Mesothelial cell of epicardium (in vitro differentiated cells): ENCODE data around the gene MAPK11. TPM values are rescaled to one million over a fixed set of nuclear protein-coding genes. Genes with fewer than 3 reads are reported as not detected.
A peak's percentile ranks its signal among the peaks of the same experiment; 100 is the strongest.

Source experiments
- DNase-seq, 2 experiments: peaks; one replicate each; pipeline ENCODE4 v3.0.0; 2021; ENCODE audit warnings: low spot score in 2 of 2; ENCODE audit not compliant: unreplicated experiment in 2 of 2
- H3K27ac Mint-ChIP-seq: 2 replicates; pipeline ENCODE4 v1.8.0; 2021; ENCODE audit warnings: mixed read lengths
- H3K27me3 Mint-ChIP-seq: 2 replicates; pipeline ENCODE4 v1.8.0; 2021; ENCODE audit warnings: low read depth, mixed read lengths
- H3K36me3 Mint-ChIP-seq: 2 replicates; pipeline ENCODE4 v1.8.0; 2021; ENCODE audit warnings: mixed read lengths
- H3K4me1 Mint-ChIP-seq: 2 replicates; pipeline ENCODE4 v1.8.0; 2021; ENCODE audit warnings: mixed read lengths
- H3K4me3 Mint-ChIP-seq: 2 replicates; pipeline ENCODE4 v1.8.0; 2021; ENCODE audit warnings: mild to moderate bottlenecking, moderate library complexity, mixed read lengths
- H3K9me3 Mint-ChIP-seq: 2 replicates; pipeline ENCODE4 v1.8.0; 2021; ENCODE audit warnings: mixed read lengths
- total RNA-seq: library from RNA; stranded (reverse); gene quantifications from 3 replicates; pipeline ENCODE4 v1.2.1, GENCODE V29; 2021
- TF ChIP-seq, protein P1 (sequence below): fragments of 200-600 bp; sonication (generic); IDR thresholded peaks from one replicate; pipeline ENCODE4 v1.5.0; 2021; ENCODE audit warnings: antibody characterized with exemption; ENCODE audit not compliant: unreplicated experiment

Gene MAPK11
- total RNA-seq, 1 donor from 2014 or later = 8.3 TPM

GRCh38 chr22:50262460-50262911 lies 7.7 kb downstream of the MAPK11 start:
- Mint-ChIP-seq H3K4me1 (peaks cover 8% of the 10 kb centered on the region), H3K9me3 (no peaks in the 10 kb centered on the region), H3K36me3 (no peaks in the 10 kb centered on the region), H3K27me3 (peaks cover 12% of the 10 kb centered on the region), H3K27ac (peak overlapping the region; percentile 39), H3K4me3 (peak overlapping the region; percentile 69)
- TF ChIP-seq, protein P1, sequence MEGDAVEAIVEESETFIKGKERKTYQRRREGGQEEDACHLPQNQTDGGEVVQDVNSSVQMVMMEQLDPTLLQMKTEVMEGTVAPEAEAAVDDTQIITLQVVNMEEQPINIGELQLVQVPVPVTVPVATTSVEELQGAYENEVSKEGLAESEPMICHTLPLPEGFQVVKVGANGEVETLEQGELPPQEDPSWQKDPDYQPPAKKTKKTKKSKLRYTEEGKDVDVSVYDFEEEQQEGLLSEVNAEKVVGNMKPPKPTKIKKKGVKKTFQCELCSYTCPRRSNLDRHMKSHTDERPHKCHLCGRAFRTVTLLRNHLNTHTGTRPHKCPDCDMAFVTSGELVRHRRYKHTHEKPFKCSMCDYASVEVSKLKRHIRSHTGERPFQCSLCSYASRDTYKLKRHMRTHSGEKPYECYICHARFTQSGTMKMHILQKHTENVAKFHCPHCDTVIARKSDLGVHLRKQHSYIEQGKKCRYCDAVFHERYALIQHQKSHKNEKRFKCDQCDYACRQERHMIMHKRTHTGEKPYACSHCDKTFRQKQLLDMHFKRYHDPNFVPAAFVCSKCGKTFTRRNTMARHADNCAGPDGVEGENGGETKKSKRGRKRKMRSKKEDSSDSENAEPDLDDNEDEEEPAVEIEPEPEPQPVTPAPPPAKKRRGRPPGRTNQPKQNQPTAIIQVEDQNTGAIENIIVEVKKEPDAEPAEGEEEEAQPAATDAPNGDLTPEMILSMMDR = no peak
- no peak for DNase-seq

- peaks cover 8% of the 10 kb centered on the region for H3K4me1 Mint-ChIP-seq
- TF ChIP-seq, protein P1 = no peak
- H3K27ac Mint-ChIP-seq = peak within 1 kb of the TSS; percentile 39
- H3K9me3 Mint-ChIP-seq = no peaks in the 10 kb centered on the region
- no peaks in the 10 kb centered on the region for H3K36me3 Mint-ChIP-seq
- peak within 1 kb of the TSS; percentile 69 for H3K4me3 Mint-ChIP-seq
- no peak for DNase-seq
- peaks cover 12% of the 10 kb centered on the region for H3K27me3 Mint-ChIP-seq
Measured at GRCh38 chr22:50261615-50262459, 8.3 kb downstream of the MAPK11 start, which contains the start of gene MAPK12. Gene MAPK12 (minus strand): TSS chr22:50261683. CDS start chr22:50261509, 174 bp downstream.

DNA sequence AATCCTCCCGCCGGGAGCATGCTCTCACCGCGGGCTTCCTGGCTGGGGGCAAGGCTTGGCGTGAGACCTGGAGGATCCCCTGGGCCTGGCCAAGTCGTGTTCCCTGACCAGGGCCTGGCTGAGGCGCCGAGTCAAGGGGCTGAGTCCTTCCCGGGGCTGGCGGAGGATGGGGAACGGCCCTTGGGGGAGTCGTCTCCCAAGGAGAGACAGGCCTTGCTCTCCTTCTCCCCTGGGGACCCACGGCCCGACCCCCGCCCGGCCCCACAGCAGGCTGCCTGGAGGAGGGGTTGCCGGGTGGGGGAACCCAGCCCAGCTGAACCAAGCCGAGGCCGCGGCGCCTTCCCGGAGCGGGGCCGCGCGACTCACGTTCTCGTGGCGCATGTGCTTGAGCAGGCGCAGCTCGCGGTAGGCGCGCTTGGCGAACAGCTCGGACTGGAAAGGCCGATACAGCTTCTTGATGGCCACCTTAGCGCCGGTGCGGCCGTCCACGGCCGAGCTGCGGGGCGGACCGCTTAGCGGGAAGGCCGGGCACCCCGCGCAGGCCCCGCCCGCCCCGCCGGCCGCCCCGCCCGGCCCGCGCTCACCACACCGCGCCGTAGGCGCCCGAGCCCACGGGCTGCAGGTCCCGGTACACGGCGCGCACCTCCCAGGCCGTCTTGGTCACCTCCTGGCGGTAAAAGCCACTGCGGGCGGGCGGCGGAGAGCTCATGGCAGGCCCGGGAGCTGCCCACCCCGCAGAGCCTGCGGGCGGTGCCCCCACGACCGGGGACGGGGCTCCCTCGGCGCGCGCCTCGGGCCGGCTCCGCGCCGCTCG lies 9.2 kb downstream of the MAPK11 start:
- H3K4me3 Mint-ChIP-seq = peak overlapping the region; percentile 66
- TF ChIP-seq, protein P1 = no peak
- peak in 1 of 2 experiments; percentile 71 for DNase-seq
- no peak overlapping the region for H3K27ac Mint-ChIP-seq
- peaks cover 8% of the 10 kb centered on the region for H3K27me3 Mint-ChIP-seq
- peaks cover 8% of the 10 kb centered on the region for H3K4me1 Mint-ChIP-seq
- H3K9me3 Mint-ChIP-seq = no peaks in the 10 kb centered on the region
- no peaks in the 10 kb centered on the region for H3K36me3 Mint-ChIP-seq

GRCh38 chr22:50260434-50260800 lies 9.8 kb downstream of the MAPK11 start:
- Mint-ChIP-seq H3K4me1 (peaks cover 8% of the 10 kb centered on the region), H3K27ac (no peak overlapping the region), H3K36me3 (no peaks in the 10 kb centered on the region), H3K4me3 (peak overlapping the region; percentile 66), H3K27me3 (peaks cover 6% of the 10 kb centered on the region), H3K9me3 (no peaks in the 10 kb centered on the region)
- DNase-seq = no peak
- TF ChIP-seq, protein P1 = no peak

GRCh38 chr22:50259302-50259701 lies 10.9 kb downstream of the MAPK11 start:
- peaks cover 6% of the 10 kb centered on the region for H3K27me3 Mint-ChIP-seq
- H3K9me3 Mint-ChIP-seq = no peaks in the 10 kb centered on the region
- H3K36me3 Mint-ChIP-seq = no peaks in the 10 kb centered on the region
- peaks cover 8% of the 10 kb centered on the region for H3K4me1 Mint-ChIP-seq
- TF ChIP-seq, protein P1 = no peak
- peak overlapping the region; percentile 30 for H3K4me3 Mint-ChIP-seq
- DNase-seq = no peak
- no peak overlapping the region for H3K27ac Mint-ChIP-seq
